Hepatocyte (in vitro differentiated cells): ENCODE data around the gene BCKDK. TPM values are rescaled to one million over a fixed set of nuclear protein-coding genes. Genes with fewer than 3 reads are reported as not detected.
A peak's percentile ranks its signal among the peaks of the same experiment; 100 is the strongest.

Source experiments
- DNase-seq: peaks from one replicate; pipeline ENCODE4 v3.0.0-alpha.2; 2016; ENCODE audit warnings: low spot score
- H2AFZ ChIP-seq: fragments of 200-600 bp; sonication (generic); 2 replicates; pipeline ENCODE4 v1.6.0; 2016; ENCODE audit warnings: antibody characterized with exemption, mild to moderate bottlenecking
- H3K27ac ChIP-seq: fragments of 200-600 bp; sonication (generic); 2 replicates; pipeline ENCODE4 v1.5.1; 2016; ENCODE audit warnings: mild to moderate bottlenecking
- H3K27me3 ChIP-seq: fragments of 200-600 bp; sonication (generic); 2 replicates; pipeline ENCODE4 v1.6.1; 2016
- H3K36me3 ChIP-seq: fragments of 200-600 bp; sonication (generic); replicated peaks from 2 replicates; pipeline ENCODE4 v1.5.1; 2016; ENCODE audit warnings: low read depth; ENCODE audit not compliant: insufficient read depth
- H3K4me1 ChIP-seq: fragments of 200-600 bp; sonication (generic); 2 replicates; pipeline ENCODE4 v1.5.1; 2016; ENCODE audit warnings: mild to moderate bottlenecking, moderate library complexity; ENCODE audit not compliant: insufficient read depth
- H3K4me2 ChIP-seq: fragments of 200-600 bp; sonication (generic); 2 replicates; pipeline ENCODE4 v1.6.0; 2016
- H3K4me3 ChIP-seq: fragments of 200-600 bp; sonication (generic); 2 replicates; pipeline ENCODE4 v1.5.1; 2016; ENCODE audit warnings: mild to moderate bottlenecking
- H3K79me2 ChIP-seq: fragments of 200-600 bp; sonication (generic); 2 replicates; pipeline ENCODE4 v1.6.0; 2017; ENCODE audit warnings: mild to moderate bottlenecking
- H3K9me2 ChIP-seq: fragments of 200-600 bp; sonication (generic); replicated peaks from 2 replicates; pipeline ENCODE4 v1.6.0; 2017; ENCODE audit warnings: mild to moderate bottlenecking; ENCODE audit not compliant: insufficient read depth
- H3K9me3 ChIP-seq: fragments of 200-600 bp; sonication (generic); 2 replicates; pipeline ENCODE4 v1.5.1; 2016; ENCODE audit warnings: low read depth, mild to moderate bottlenecking
- H4K20me1 ChIP-seq: fragments of 200-600 bp; sonication (generic); 2 replicates; pipeline ENCODE4 v1.6.0; 2016; ENCODE audit warnings: mild to moderate bottlenecking; ENCODE audit not compliant: insufficient read depth, poor library complexity, severe bottlenecking
- CTCF ChIP-seq: fragments of 200-600 bp; sonication (generic); IDR thresholded peaks from 2 replicates; pipeline ENCODE4 v1.5.1; 2016; ENCODE audit warnings: antibody characterized with exemption, mild to moderate bottlenecking; ENCODE audit not compliant: poor library complexity
- EZH2 ChIP-seq: fragments of 200-600 bp; sonication (generic); IDR thresholded peaks from 2 replicates; pipeline ENCODE4 v1.6.1; 2016; ENCODE audit warnings: antibody characterized with exemption, mild to moderate bottlenecking, borderline replicate concordance
- EZH2phosphoT487 ChIP-seq: fragments of 200-600 bp; sonication (generic); IDR thresholded peaks from one replicate; pipeline ENCODE4 v1.6.1; 2018; ENCODE audit warnings: antibody characterized with exemption, mild to moderate bottlenecking, low read depth, moderate library complexity; ENCODE audit not compliant: unreplicated experiment, severe bottlenecking
- WGBS: methylation state at CpG from one replicate; pipeline ENCODE4 v1.1.6; 2016; ENCODE audit warnings: low lambda C conversion rate; ENCODE audit errors: missing lambda C conversion rate; 5-methylcytosine and 5-hydroxymethylcytosine counted together
- polyA plus RNA-seq: library from polyadenylated mRNA; unstranded; fragments of >200 nt; fragmentation: Nextera tagmentation; extraction: Ambion mirVana; gene quantifications from 2 replicates; pipeline ENCODE4 v1.2.1, GENCODE V29; 2016
- total RNA-seq: library from RNA; depleted of rRNA; stranded (reverse); fragments of >200 nt; gene quantifications from 2 replicates; pipeline ENCODE4 v1.2.3, GENCODE V29; 2014

Gene BCKDK
- total and polyA plus RNA-seq, 2 experiments from 2014 or later: 27.3 to 75.2 TPM

- Histone ChIP-seq H3K4me3 (no peak overlapping the region), H3K4me2 (no peak overlapping the region), H3K27me3 (no peaks in the 10 kb centered on the region), H3K79me2 (peaks cover 32% of the 10 kb centered on the region), H2AFZ (no peak overlapping the region), H3K9me2 (no peaks in the 10 kb centered on the region), H3K4me1 (peaks cover 3% of the 10 kb centered on the region), H3K9me3 (no peaks in the 10 kb centered on the region), H4K20me1 (no peaks in the 10 kb centered on the region), H3K27ac (peak overlapping the region; percentile 79), H3K36me3 (no peaks in the 10 kb centered on the region)
- TF ChIP-seq EZH2phosphoT487 (no peak), EZH2 (no peak), CTCF (no peak)
- no peak for DNase-seq
- 99% methylated on average over 54 of the region's 56 CpGs for WGBS
Measured at GRCh38 chr16:31063843-31064611, 44.2 kb upstream of the BCKDK start.

- H3K9me3 ChIP-seq: no peaks in the 10 kb centered on the region
- H3K79me2 ChIP-seq: peaks cover 41% of the 10 kb centered on the region
- peak; percentile 62 for DNase-seq
- H2AFZ ChIP-seq: no peak overlapping the region
- 67% methylated on average over 4 of the region's 4 CpGs for WGBS
- H3K36me3 ChIP-seq: no peaks in the 10 kb centered on the region
- H3K4me2 ChIP-seq: no peak overlapping the region
- no peaks in the 10 kb centered on the region for H3K9me2 ChIP-seq
- H3K4me1 ChIP-seq: peaks cover 3% of the 10 kb centered on the region
- H3K27me3 ChIP-seq: no peaks in the 10 kb centered on the region
- no peak overlapping the region for H3K4me3 ChIP-seq
- no peaks in the 10 kb centered on the region for H4K20me1 ChIP-seq
- peak overlapping the region; percentile 79 for H3K27ac ChIP-seq
- TF ChIP-seq CTCF (no peak), EZH2phosphoT487 (no peak), EZH2 (no peak)
Measured at GRCh38 chr16:31064882-31065461, 43.2 kb upstream of the BCKDK start.

GRCh38 chr16:31067342-31067741, 40.8 kb upstream of the BCKDK start:
- H2AFZ ChIP-seq: no peak overlapping the region
- H3K9me2 ChIP-seq: no peaks in the 10 kb centered on the region
- H3K79me2 ChIP-seq: peaks cover 65% of the 10 kb centered on the region
- no peaks in the 10 kb centered on the region for H4K20me1 ChIP-seq
- H3K4me3 ChIP-seq: no peak overlapping the region
- no peak overlapping the region for H3K27ac ChIP-seq
- no peaks in the 10 kb centered on the region for H3K27me3 ChIP-seq
- TF ChIP-seq EZH2 (no peak), CTCF (no peak), EZH2phosphoT487 (no peak)
- peaks cover 7% of the 10 kb centered on the region for H3K4me1 ChIP-seq
- WGBS: 92% methylated on average over 3 of the region's 3 CpGs
- DNase-seq: no peak
- H3K9me3 ChIP-seq: no peaks in the 10 kb centered on the region
- H3K36me3 ChIP-seq: no peaks in the 10 kb centered on the region
- H3K4me2 ChIP-seq: no peak overlapping the region
